Muscle layer of colon (tissue), 2 donors: ENCODE results near the gene RBM26.
"Not testable (repeated sequence)": the region's sequence is repeated elsewhere in the genome, so short reads cannot be mapped to it uniquely, and the experiment has no call there.

Experiments used
- H3K27ac ChIP-seq: one replicate; pipeline ENCODE4 v1.7.0; 2013; ENCODE audit warnings: low read depth, mild to moderate bottlenecking, low read length, moderate library complexity
- H3K27me3 ChIP-seq, 2 donors: one replicate each; pipeline ENCODE4 v1.7.0; 2013; ENCODE audit warnings: low read length in 2 of 2, mild to moderate bottlenecking in 2 of 2; ENCODE audit not compliant: insufficient read depth in 2 of 2, control insufficient read depth in 1 of 2
- H3K36me3 ChIP-seq: one replicate; pipeline ENCODE4 v1.7.0; 2013; ENCODE audit warnings: mild to moderate bottlenecking, low read length; ENCODE audit not compliant: insufficient read depth
- H3K4me1 ChIP-seq: one replicate; pipeline ENCODE4 v1.7.0; 2013; ENCODE audit warnings: mild to moderate bottlenecking, low read length; ENCODE audit not compliant: insufficient read depth
- H3K4me3 ChIP-seq, 2 donors: one replicate each; pipeline ENCODE4 v1.7.0; 2013; ENCODE audit warnings: low read length in 2 of 2, low read depth in 1 of 2, mild to moderate bottlenecking in 1 of 2, moderate library complexity in 1 of 2
- H3K9ac ChIP-seq: one replicate; pipeline ENCODE4 v1.7.0; 2013; ENCODE audit warnings: low read length
- H3K9me3 ChIP-seq: one replicate; pipeline ENCODE4 v1.7.0; 2013; ENCODE audit warnings: mild to moderate bottlenecking, low read length
- donor health status: abdominal sarcoma.
- donor health status: Adenocarcinoma of cecum.

The RBM26 gene

GRCh38 chr13:79353693-79354092, 52.4 kb downstream of the RBM26 start:
- Histone ChIP-seq H3K36me3 (peaks cover 32% of the 10 kb centered on the region), H3K27ac (no peak overlapping the region)

GRCh38 chr13:79352107-79352506, 53.9 kb downstream of the RBM26 start:
- no peak overlapping the region for H3K27ac ChIP-seq
- H3K4me1 ChIP-seq: no peaks in the 10 kb centered on the region
- no peak overlapping the region for H3K4me3 ChIP-seq
- no peaks in the 10 kb centered on the region for H3K9me3 ChIP-seq
- peaks cover 29% of the 10 kb centered on the region for H3K36me3 ChIP-seq
- H3K27me3 ChIP-seq: no peaks in the 10 kb centered on the region
- H3K9ac ChIP-seq: no peak overlapping the region

More at GRCh38 chr13:79353693-79354092, 52.4 kb downstream of the RBM26 start:
- Histone ChIP-seq H3K9ac (no peak overlapping the region), H3K9me3 (no peaks in the 10 kb centered on the region), H3K4me1 (no peaks in the 10 kb centered on the region), H3K27me3 (no peaks in the 10 kb centered on the region), H3K4me3 (no peak overlapping the region)

GRCh38 chr13:79349608-79350007, 56.4 kb downstream of the RBM26 start:
- H3K4me3 ChIP-seq, H3K9me3 ChIP-seq, H3K9ac ChIP-seq, H3K27me3 ChIP-seq, H3K27ac ChIP-seq, H3K4me1 ChIP-seq: not testable (repeated sequence)
- peaks cover 27% of the 10 kb centered on the region for H3K36me3 ChIP-seq

GRCh38 chr13:79349011-79349410, 57.0 kb downstream of the RBM26 start:
- Histone ChIP-seq H3K27ac (no peak overlapping the region), H3K4me1 (no peaks in the 10 kb centered on the region), H3K9ac (no peak overlapping the region), H3K9me3 (no peaks in the 10 kb centered on the region), H3K27me3 (no peaks in the 10 kb centered on the region), H3K36me3 (peaks cover 21% of the 10 kb centered on the region), H3K4me3 (no peak overlapping the region)

- Histone ChIP-seq H3K4me3 (no peak overlapping the region), H3K36me3 (peaks cover 12% of the 10 kb centered on the region)
Measured at GRCh38 chr13:79346300-79346914, 59.6 kb downstream of the RBM26 start.

DNA sequence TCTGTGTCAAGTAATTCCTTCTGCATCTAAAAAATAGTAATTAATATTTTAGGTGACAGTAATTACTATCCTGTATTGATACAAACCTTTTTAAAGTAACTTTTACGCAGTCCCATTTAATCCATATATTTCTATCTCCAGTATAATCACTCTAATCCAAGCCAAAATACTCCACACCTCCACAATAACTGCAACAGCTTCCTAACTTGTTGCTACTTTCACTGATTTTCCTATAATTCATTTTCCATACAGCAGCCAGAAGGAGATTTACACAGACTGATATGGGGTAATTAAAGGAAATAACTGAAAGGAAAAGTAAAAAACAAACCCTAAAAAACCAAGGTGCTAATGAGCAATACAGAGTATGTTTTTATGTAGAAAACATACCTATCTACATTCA, 64.9 kb downstream of the RBM26 start:
- Histone ChIP-seq H3K4me3 (no peak overlapping the region), H3K36me3 (peaks cover 38% of the 10 kb centered on the region), H3K9me3 (no peaks in the 10 kb centered on the region)

More at GRCh38 chr13:79346300-79346914, 59.6 kb downstream of the RBM26 start:
- no peaks in the 10 kb centered on the region for H3K9me3 ChIP-seq
- no peak overlapping the region for H3K27ac ChIP-seq
- no peaks in the 10 kb centered on the region for H3K4me1 ChIP-seq
- no peaks in the 10 kb centered on the region for H3K27me3 ChIP-seq
- H3K9ac ChIP-seq: no peak overlapping the region

GRCh38 chr13:79340490-79340889, 65.6 kb downstream of the RBM26 start:
- Histone ChIP-seq H3K4me3 (no peak overlapping the region), H3K27me3 (no peaks in the 10 kb centered on the region), H3K4me1 (no peaks in the 10 kb centered on the region), H3K36me3 (peaks cover 38% of the 10 kb centered on the region), H3K9me3 (no peaks in the 10 kb centered on the region), H3K27ac (no peak overlapping the region), H3K9ac (no peak overlapping the region)

More for the DNA sequence above, 64.9 kb downstream of the RBM26 start:
- Histone ChIP-seq H3K9ac (no peak overlapping the region), H3K4me1 (no peaks in the 10 kb centered on the region), H3K27me3 (no peaks in the 10 kb centered on the region), H3K27ac (no peak overlapping the region)

GRCh38 chr13:79338343-79338742, 67.7 kb downstream of the RBM26 start:
- Histone ChIP-seq H3K36me3 (peaks cover 43% of the 10 kb centered on the region), H3K9me3 (no peaks in the 10 kb centered on the region), H3K4me1 (no peaks in the 10 kb centered on the region), H3K27me3 (no peaks in the 10 kb centered on the region), H3K9ac (no peak overlapping the region), H3K4me3 (no peak overlapping the region), H3K27ac (no peak overlapping the region)

- no peaks in the 10 kb centered on the region for H3K27me3 ChIP-seq
- H3K4me1 ChIP-seq: no peaks in the 10 kb centered on the region
- no peak overlapping the region for H3K4me3 ChIP-seq
- no peak overlapping the region for H3K9ac ChIP-seq
- peaks cover 43% of the 10 kb centered on the region for H3K36me3 ChIP-seq
- H3K9me3 ChIP-seq: no peaks in the 10 kb centered on the region
- no peak overlapping the region for H3K27ac ChIP-seq
Measured at GRCh38 chr13:79336966-79337365, 69.1 kb downstream of the RBM26 start.

DNA sequence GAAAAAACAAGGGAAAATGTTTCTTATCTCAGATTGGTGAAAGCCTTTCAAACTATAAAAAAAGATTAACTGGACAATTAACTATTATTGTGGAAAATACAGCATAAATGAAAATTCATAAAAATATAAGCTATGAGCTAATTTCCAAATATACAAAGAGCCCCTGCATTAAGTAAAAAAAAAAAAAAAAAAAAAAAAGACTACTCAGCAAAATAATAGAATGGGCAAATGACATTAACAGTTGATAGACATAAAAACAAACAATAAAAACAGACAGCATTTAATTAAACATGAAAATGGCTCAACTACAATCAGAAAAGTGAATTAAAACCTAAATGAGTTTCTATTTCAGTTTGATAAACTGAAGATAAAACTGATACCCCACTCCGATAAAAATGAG, 77.5 kb downstream of the RBM26 start:
- no peak overlapping the region for H3K9ac ChIP-seq
- peaks cover 7% of the 10 kb centered on the region for H3K36me3 ChIP-seq

GRCh38 chr13:79320433-79320832, 85.6 kb downstream of the RBM26 start:
- Histone ChIP-seq H3K27me3 (no peaks in the 10 kb centered on the region), H3K4me3 (no peak overlapping the region), H3K9me3 (no peaks in the 10 kb centered on the region), H3K36me3 (peaks cover 15% of the 10 kb centered on the region), H3K27ac (no peak overlapping the region), H3K9ac (no peak overlapping the region), H3K4me1 (no peaks in the 10 kb centered on the region)

More for the DNA sequence above, 77.5 kb downstream of the RBM26 start:
- no peaks in the 10 kb centered on the region for H3K4me1 ChIP-seq
- no peaks in the 10 kb centered on the region for H3K9me3 ChIP-seq
- no peak overlapping the region for H3K27ac ChIP-seq
- no peak overlapping the region for H3K4me3 ChIP-seq
- H3K27me3 ChIP-seq: no peaks in the 10 kb centered on the region

DNA sequence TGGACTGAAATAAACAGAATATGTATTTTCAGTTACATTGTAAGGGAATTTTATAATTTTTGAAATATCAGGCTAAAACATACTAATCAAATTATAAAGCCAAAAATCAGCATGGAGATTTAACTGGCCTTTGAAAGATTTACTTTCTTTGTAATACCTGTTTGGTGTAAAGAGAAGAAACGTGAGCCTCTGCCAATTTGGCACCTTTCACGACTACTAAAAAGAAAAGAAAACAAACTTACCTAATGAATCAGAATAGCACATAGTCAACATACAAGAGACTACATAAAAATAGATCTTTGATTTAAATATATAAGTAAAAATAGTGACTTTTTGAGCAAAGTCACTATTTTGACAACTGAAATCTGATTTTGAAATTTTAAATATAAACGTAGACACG, 87.4 kb downstream of the RBM26 start:
- Histone ChIP-seq H3K4me1 (no peaks in the 10 kb centered on the region), H3K36me3 (peaks cover 15% of the 10 kb centered on the region), H3K9ac (no peak overlapping the region), H3K27me3 (no peaks in the 10 kb centered on the region), H3K4me3 (no peak overlapping the region), H3K27ac (no peak overlapping the region), H3K9me3 (no peaks in the 10 kb centered on the region)
